Measurements from ENCODE around the gene SLAIN1.
"Not testable (repeated sequence)": the region's sequence is repeated elsewhere in the genome, so short reads cannot be mapped to it uniquely, and the experiment has no call there.

The SLAIN1 gene

GRCh38 chr13:77697217-77698103, at the start of gene SLAIN1:
TSS of gene SLAIN1 (plus strand) at chr13:77697687. CDS start at chr13:77697914, 227 bp downstream.
- DNase-seq: peak; percentile 32 to 76

- no peak for DNase-seq
Measured at GRCh38 chr13:77650409-77650808, 47.1 kb upstream of the SLAIN1 start.

DNA sequence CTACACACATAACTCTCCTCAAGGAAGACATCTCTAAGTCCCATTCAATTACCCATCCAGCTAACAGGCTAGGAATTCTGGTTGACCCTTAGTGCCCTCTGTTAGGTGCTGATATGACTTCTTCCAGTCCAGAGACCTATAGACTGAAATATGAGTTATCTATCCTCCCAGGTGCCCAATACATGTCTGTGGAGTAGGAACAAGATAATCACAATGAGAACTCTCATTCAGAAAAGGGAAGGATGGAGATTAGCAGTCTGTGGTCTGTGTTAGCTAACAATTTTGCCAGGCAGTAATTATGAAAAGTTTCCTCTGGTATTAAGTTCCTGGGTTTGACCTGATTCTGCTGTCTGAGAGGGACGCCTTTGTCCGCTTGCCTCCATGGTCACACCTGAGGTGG, 44.2 kb upstream of the SLAIN1 start:
- DNase-seq: no peak

DNA sequence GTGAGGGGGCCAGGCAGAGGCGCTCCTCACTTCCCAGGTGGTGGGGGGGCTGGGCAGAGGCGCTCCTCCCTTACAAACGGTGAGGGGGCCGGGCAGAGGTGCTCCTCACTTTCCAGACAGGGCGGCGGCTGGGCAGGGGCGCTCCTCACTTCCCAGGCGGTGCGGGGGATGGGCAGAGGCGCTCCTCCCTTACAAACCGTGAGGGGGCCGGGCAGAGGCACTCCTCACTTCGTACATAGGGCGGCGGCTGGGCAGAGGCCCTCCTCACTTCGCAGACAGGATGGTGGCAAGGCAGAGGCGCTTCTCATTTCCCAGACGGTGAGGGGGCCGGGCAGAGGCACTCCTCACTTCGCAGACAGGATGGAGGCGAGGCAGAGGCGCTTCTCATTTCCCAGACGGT, 37.5 kb upstream of the SLAIN1 start:
- not testable (repeated sequence) for DNase-seq

DNA sequence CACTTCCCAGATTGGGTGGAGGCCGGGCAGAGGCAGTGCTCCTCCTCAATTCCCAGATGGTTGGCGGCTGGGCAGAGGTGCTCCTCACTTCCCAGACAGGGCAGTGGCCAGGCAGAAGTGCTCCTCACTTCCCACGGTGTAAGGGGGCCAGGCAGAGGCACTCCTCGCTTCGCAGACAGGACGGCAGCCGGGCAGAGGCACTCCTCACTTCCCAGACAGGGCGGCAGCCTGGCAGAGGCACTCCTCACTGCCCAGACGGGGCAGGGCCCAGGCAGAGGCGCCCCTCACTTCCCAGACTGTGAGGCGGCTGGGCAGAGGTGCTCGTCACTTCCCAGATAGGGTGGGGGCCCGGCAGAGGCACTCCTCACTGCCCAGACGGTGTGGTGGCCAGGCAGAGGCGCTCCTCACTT, 36.6 kb upstream of the SLAIN1 start:
- DNase-seq: no peak

- DNase-seq: not testable (repeated sequence)
Measured at GRCh38 chr13:77662301-77662700, 35.2 kb upstream of the SLAIN1 start.

GRCh38 chr13:77662831-77663230, 34.7 kb upstream of the SLAIN1 start:
- not testable (repeated sequence) for DNase-seq

GRCh38 chr13:77674852-77675251, 22.6 kb upstream of the SLAIN1 start:
- DNase-seq: no peak

GRCh38 chr13:77678691-77679235, 18.7 kb upstream of the SLAIN1 start:
- no peak for DNase-seq

- no peak for DNase-seq
Measured at GRCh38 chr13:77687799-77688198, 9.7 kb upstream of the SLAIN1 start.

DNA sequence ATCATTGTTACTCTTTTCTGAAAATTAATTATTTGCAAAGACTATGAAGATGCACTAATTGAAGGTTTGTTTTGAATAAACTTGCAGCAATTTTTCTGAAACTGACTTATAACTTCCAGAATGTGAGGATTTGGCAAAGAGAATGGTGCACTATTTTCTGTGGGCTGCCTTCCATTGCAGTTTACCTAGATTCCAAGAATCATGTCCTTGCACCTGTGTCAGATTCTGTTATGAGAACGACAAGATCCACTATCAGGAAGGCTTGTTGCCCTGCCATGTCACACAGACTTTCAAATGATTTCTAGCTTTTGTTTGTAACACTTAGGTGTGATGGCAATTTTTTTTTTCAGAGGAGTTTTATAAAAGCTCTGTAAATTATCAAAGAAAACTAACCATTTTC, 5.6 kb upstream of the SLAIN1 start:
- DNase-seq: no peak

DNA sequence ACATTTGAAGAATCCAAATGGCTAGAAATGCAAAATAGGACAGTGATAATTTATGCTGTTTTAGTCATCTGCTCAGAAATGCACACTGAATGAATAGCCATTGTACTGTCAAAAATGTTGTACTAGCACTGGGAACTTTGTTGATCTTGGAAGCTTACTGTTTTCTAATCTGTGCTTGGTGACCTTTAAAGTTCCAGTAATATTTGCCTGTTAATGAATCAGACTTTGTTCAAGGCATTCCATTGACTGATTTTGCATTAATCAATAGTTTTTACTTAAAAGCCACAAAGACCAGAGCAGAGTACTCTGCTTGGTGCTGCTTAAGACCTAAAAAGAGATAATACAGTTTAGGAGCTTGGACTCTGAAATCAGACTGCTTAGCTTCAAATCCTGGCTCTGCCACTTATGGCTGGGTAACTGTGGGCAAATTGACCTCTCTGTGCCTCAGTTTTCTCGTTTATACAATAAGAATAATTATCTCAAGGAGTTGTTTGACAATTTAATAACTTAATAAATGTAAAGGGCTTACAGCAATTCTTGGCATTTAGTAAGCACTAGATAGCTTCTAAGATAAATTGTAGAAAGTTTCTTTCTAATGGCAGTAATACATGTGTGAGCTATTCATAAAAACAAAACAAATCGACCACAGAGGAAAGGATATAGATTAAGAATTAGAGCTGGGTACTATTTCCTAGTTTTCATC, 4.6 kb upstream of the SLAIN1 start:
- DNase-seq: no peak

- DNase-seq: no peak
Measured at GRCh38 chr13:77693449-77693940, 4.0 kb upstream of the SLAIN1 start.

DNA sequence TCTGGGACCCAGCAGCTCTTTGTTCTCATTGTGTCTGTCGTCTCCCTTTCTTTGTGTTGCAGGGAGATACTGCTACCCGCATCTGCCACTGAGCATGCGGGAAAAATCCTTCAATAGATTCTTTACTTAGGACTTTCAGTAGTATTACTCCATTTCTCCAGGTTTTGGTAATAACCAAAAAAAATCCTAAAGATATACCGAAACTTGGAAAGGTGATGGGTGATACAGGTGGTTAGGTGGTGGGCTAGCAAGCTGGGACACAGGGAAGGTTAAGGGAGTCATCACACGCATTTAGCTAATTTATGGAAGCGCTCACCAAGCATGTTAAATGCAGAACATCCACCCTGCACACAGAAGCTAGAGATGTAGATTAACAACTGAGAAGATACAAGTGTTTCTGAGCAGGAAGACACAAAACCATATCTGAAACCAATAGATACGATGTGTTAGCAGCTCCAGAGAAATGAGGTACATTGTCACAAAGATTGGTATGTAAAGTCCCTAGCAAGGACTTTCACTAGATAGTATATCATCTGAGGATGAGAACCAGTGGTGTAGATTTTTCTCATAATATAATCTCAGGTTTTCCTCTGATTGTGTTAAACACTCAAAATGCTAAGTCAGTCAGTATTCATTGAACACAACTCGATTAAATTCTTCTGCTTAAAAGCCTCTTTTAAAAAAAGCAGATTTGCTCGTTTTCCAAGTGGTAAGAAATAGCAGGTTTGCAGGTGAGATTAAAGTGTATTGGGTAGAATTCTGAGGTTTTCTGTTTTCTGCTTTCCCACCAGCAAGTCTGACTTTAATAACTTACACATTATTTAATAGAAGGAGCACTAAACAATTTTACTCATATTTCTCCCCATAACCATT, 1.2 kb upstream of the SLAIN1 start:
- DNase-seq: peak in 1 of 2 experiments; percentile 13

DNA sequence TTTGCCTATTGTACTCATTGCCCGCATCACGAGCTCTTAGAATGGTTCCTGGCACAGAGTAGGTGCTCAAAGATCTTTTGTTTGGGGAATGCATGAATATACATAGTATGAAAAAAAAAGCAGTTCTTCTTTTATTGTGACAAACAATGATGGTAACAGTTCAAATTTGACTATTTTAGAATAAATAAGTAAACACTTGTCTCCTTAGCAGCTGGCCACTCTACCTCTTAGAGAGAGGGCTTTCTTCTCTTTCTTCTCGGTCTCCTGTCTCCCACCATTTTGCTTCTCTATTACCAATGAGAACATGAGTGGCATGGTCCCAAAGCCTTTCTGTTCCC, 639 bp upstream of the SLAIN1 start:
- DNase-seq: peak in 1 of 2 experiments; percentile 39

DNA sequence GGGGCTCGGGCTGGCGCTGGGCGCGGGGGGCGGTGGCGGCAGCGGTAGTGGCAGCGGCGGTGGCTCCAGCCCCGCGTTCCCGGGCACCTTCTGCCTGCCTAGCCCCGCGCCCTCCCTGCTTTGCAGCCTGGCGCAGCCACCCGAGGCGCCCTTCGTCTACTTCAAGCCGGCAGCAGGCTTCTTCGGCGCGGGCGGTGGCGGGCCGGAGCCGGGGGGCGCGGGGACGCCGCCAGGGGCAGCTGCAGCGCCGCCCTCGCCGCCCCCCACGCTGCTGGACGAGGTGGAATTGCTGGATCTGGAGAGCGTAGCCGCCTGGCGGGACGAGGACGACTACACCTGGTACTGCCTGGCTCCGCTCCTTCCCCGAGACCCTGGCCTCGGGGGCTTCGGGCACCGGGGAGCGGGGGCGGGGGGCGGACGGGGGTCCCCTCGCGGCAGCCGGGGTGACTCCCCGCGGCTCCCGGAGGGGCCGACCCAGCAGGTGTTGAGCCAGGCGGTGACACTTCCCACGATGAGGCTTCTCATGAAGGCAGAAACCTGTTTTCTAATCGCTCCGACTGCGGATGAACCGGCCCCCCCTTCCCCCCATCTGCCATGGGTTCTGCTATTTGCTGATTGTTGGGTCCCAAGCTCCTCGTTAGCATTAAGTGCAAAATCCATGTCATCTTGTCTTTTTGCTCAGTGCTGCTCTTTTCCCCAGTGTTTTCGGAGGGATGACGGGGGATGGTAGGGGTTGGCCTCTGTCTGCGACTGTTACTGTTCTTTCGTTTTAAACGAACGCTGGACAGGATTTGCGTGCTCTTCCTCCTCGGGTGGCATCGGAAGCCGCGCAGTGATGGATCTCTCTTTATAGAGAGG, 943 bp downstream of the SLAIN1 start:
- peak in 1 of 2 experiments; percentile 6 for DNase-seq

DNA sequence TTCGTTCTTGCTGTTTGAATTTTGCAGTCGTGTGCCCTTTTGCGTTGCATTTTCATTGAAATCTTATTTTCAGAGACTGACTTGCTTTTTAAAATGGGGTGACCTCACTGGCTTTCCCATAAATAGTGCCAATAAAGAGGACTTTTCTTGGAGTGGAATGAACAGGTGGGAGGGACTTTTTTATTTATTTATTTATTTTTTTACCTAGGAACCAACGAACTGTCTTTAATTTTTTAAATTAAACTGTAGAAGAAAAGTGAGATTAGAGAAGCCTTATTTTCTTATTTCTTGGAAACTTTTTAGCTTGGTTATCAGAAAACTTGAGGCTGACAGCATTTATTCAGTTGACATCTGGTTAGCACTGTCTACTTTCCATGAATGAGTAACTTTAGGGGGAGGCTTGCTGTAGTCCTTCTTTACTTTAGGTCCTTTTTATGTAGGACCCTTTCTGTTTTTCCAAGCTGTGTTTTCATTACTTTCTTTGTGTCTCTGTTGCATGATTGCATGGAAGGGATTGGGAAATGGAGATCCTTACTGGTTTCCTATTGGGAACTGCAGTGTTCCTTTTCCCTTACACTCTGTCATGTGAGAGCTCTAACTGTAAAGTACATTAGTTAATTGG, 1.7 kb downstream of the SLAIN1 start:
- no peak for DNase-seq

- DNase-seq: no peak
Measured at GRCh38 chr13:77701305-77701704, 3.8 kb downstream of the SLAIN1 start.

- no peak for DNase-seq
Measured at GRCh38 chr13:77702366-77702765, 4.9 kb downstream of the SLAIN1 start.

DNA sequence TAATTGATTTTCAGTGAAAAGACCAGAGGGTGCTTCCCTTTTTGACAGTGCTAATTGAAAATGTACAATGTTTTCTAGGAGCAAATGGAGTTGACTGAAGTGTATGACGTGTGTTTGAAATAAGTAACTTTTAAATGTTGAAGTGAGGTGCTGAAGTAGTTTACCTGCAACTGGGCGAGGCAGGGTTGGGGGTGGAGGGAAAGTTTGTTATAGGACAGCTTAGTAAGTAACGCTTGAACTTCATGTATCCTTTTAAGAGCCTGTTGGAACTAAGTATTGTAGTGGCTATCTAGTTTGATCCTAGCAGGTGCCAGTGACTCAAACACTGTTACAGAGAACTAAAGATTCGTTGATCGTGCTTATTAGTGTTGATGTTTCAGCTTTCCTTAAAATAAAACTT, 5.9 kb downstream of the SLAIN1 start:
- no peak for DNase-seq

DNA sequence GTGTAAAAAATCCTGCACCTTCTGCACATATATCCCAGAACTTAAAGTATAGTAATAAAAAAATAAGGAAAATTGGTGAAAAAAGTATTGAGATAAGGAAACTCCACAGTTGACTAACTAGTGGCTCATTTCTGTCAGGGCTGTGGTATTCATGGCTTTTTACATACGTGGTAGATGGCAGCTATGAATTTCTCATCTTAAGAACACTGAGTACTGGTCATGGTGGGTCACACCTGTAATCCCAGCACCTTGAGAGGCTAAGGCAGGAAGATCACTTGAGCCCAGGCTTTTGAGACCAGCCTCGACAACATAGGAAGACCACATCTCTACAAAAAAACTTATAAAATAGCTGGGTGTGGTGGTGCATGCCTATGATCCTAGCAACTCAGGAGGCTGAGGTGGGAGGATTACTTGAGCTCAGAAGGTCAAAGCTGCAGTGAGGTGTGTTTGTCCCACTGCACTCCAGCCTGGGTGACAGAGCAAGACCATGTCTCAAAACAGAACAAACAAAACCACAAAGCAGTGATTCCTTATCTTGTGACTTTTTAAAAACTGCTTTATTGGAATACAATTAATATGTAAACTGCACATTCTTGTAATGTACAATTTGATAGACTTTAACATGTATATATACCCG, 16.8 kb downstream of the SLAIN1 start:
- DNase-seq: no peak
